GM12875 (cell line): Measurements from ENCODE around the gene MEIS3.

Source experiments
- H3K4me3 ChIP-seq: one replicate; pipeline ENCODE4 v1.5.1; 2011; ENCODE audit warnings: low read depth, low read length, control low read depth
- CTCF ChIP-seq: IDR thresholded peaks from 2 replicates; pipeline ENCODE4 v1.5.1; 2011; ENCODE audit warnings: low read depth, mild to moderate bottlenecking, control low read depth, inconsistent platforms, low read length, moderate library complexity, borderline replicate concordance; ENCODE audit not compliant: insufficient read depth

The MEIS3 gene

GRCh38 chr19:47445527-47445926 lies 26.2 kb upstream of the MEIS3 start:
- no peak overlapping the region for H3K4me3 ChIP-seq
- no peak for TF ChIP-seq CTCF

- no peak for TF ChIP-seq CTCF
- no peak overlapping the region for H3K4me3 ChIP-seq
Measured at GRCh38 chr19:47444388-47444821, 25.1 kb upstream of the MEIS3 start.

GRCh38 chr19:47443331-47443730 lies 24.0 kb upstream of the MEIS3 start:
- TF ChIP-seq CTCF = no peak
- H3K4me3 ChIP-seq = no peak overlapping the region

- no peak for TF ChIP-seq CTCF
- no peak overlapping the region for H3K4me3 ChIP-seq
Measured at GRCh38 chr19:47438793-47439220, 19.5 kb upstream of the MEIS3 start.

GRCh38 chr19:47437500-47437899 lies 18.2 kb upstream of the MEIS3 start:
- no peak overlapping the region for H3K4me3 ChIP-seq
- no peak for TF ChIP-seq CTCF

GRCh38 chr19:47436712-47437401 lies 17.5 kb upstream of the MEIS3 start:
- peak; percentile 85 for TF ChIP-seq CTCF
- H3K4me3 ChIP-seq = no peak overlapping the region

- no peak overlapping the region for H3K4me3 ChIP-seq
- no peak for TF ChIP-seq CTCF
Measured at GRCh38 chr19:47435883-47436417, 16.6 kb upstream of the MEIS3 start.
